GM12874 (cell line): ENCODE measurements around the gene PRXL2B.

Experiments
- CTCF ChIP-seq: IDR thresholded peaks from 2 replicates; pipeline ENCODE4 v1.5.1; 2011; ENCODE audit warnings: low read depth, mild to moderate bottlenecking, control low read depth, low read length, moderate library complexity; ENCODE audit not compliant: insufficient read depth

PRXL2B gene

GRCh38 chr1:2547210-2548067, 39.1 kb upstream of the PRXL2B start:
- TF ChIP-seq CTCF, result no peak

GRCh38 chr1:2548068-2548589, 38.4 kb upstream of the PRXL2B start:
- TF ChIP-seq CTCF, result peak; percentile 93

- TF ChIP-seq CTCF, result no peak
These were observed 34.4 kb upstream of the PRXL2B start for GRCh38 chr1:2552189-2552588.

- no peak for TF ChIP-seq CTCF
These were observed 32.5 kb upstream of the PRXL2B start for GRCh38 chr1:2553871-2554620.

GRCh38 chr1:2554621-2555387, 31.8 kb upstream of the PRXL2B start:
- peak; percentile 76 for TF ChIP-seq CTCF

GRCh38 chr1:2555634-2556276, 30.8 kb upstream of the PRXL2B start:
- TF ChIP-seq CTCF, result no peak
